Endothelial cell of umbilical vein (primary cell): Measurements from ENCODE around the gene SEZ6L2. TPM values are rescaled to one million over a fixed set of nuclear protein-coding genes. Genes with fewer than 3 reads are reported as not detected.

Source experiments
- BruUV-seq: library from RNA; stranded (reverse); fragments of 400-500 nt; replicated peaks from 2 replicates; lab custom pipeline; 2021; lab: Mats Ljungman, UMichigan
- CTCF ChIA-PET: fragments of 300-600, 350-600 bp; sonication (Branson Sonifier 250); formaldehyde crosslinking; loops from one replicate; lab custom pipeline; 2021; ENCODE audit warnings: antibody characterized with exemption, inconsistent platforms; lab: Charles Lee
- POLR2A ChIA-PET: fragments of 300-600, 350-600 bp; sonication (Branson Sonifier 250); formaldehyde crosslinking; loops from one replicate; lab custom pipeline; 2021; ENCODE audit warnings: antibody characterized with exemption, inconsistent platforms; lab: Charles Lee
- DNase-seq: peaks from one replicate; pipeline ENCODE4 v3.0.0-alpha.2; 2011; ENCODE audit warnings: low read depth, low spot score
- FAIRE-seq: peaks from 2 replicates; lab custom pipeline; 2011; peaks lifted over from hg19 to GRCh38; lab: Jason Lieb, UNC
- H2AFZ ChIP-seq: 2 replicates; pipeline ENCODE4 v1.6.0; 2012; ENCODE audit warnings: low read depth, low read length, control low read depth, inconsistent platforms
- H3K27ac ChIP-seq: 2 replicates; pipeline ENCODE4 v1.5.1; 2011; ENCODE audit warnings: low read depth, mild to moderate bottlenecking, control low read depth, low read length, moderate library complexity; ENCODE audit not compliant: insufficient read depth
- H3K27me3 ChIP-seq, 2 experiments: 2 replicates each; pipeline versions ENCODE4 v1.6.0 to v1.6.1; 2011; ENCODE audit warnings: low read length in 2 of 2, mixed read lengths in 1 of 2; ENCODE audit not compliant: control insufficient read depth in 2 of 2, insufficient read depth in 2 of 2
- H3K36me3 ChIP-seq, 2 experiments: 2 replicates in 1 of 2; 3 replicates in 1 of 2; pipeline ENCODE4 v1.5.1; 2011; ENCODE audit warnings: low read length in 2 of 2, mild to moderate bottlenecking in 1 of 2, moderate library complexity in 1 of 2; ENCODE audit not compliant: control insufficient read depth in 2 of 2, insufficient read depth in 2 of 2; ENCODE audit errors: extremely low read depth in 1 of 2
- H3K4me1 ChIP-seq: 3 replicates; pipeline ENCODE4 v1.5.1; 2011; ENCODE audit warnings: mild to moderate bottlenecking, low read length; ENCODE audit not compliant: control insufficient read depth, insufficient read depth; ENCODE audit errors: extremely low read depth
- H3K4me2 ChIP-seq: 2 replicates; pipeline ENCODE4 v1.6.1; 2011; ENCODE audit warnings: low read length, control low read depth, mixed read lengths; ENCODE audit not compliant: insufficient read depth
- H3K4me3 ChIP-seq, 3 experiments: fragments of 200-600 bp in 1 of 3; sonication (generic), shearing (Covaris generic) in 1 of 3; replicated peaks in 1 of 3; 2 replicates each; pipeline ENCODE4 v1.5.1; 2011 to 2016; ENCODE audit warnings: control low read depth in 3 of 3, low read length in 3 of 3, mild to moderate bottlenecking in 2 of 3, inconsistent platforms in 1 of 3, low read depth in 1 of 3, moderate library complexity in 1 of 3; ENCODE audit not compliant: insufficient read depth in 1 of 3
- H3K79me2 ChIP-seq: 2 replicates; pipeline ENCODE4 v1.6.0; 2012; ENCODE audit warnings: low read length, inconsistent platforms; ENCODE audit not compliant: control insufficient read depth, insufficient read depth
- H3K9ac ChIP-seq: replicated peaks from 2 replicates; pipeline ENCODE3; 2011; ENCODE audit warnings: low read length, control low read depth; ENCODE audit not compliant: insufficient read depth; ENCODE audit errors: extremely low read depth
- H3K9me1 ChIP-seq: replicated peaks from 3 replicates; pipeline ENCODE4 v1.6.0; 2011; ENCODE audit warnings: mild to moderate bottlenecking, low read length; ENCODE audit not compliant: control insufficient read depth, insufficient read depth; ENCODE audit errors: extremely low read depth
- H3K9me3 ChIP-seq: replicated peaks from 2 replicates; pipeline ENCODE4 v1.5.1; 2012; ENCODE audit warnings: low read length, inconsistent platforms; ENCODE audit not compliant: control insufficient read depth, insufficient read depth
- H4K20me1 ChIP-seq: replicated peaks from 2 replicates; pipeline ENCODE3; 2011; ENCODE audit warnings: mild to moderate bottlenecking, low read length; ENCODE audit not compliant: control insufficient read depth, insufficient read depth; ENCODE audit errors: extremely low read depth
- EZH2 ChIP-seq: IDR thresholded peaks from 2 replicates; pipeline ENCODE4 v1.6.1; 2012; ENCODE audit warnings: borderline replicate concordance, low read depth, mild to moderate bottlenecking, moderate library complexity, low read length, inconsistent platforms; ENCODE audit not compliant: severe bottlenecking
- FOS ChIP-seq: IDR thresholded peaks from 2 replicates; pipeline ENCODE4 v1.6.1; 2011; ENCODE audit warnings: mild to moderate bottlenecking, low read length, moderate library complexity, borderline replicate concordance; ENCODE audit not compliant: insufficient read depth
- GATA2 ChIP-seq: IDR thresholded peaks from 2 replicates; pipeline ENCODE4 v1.7.0; 2011; ENCODE audit warnings: low read depth, mild to moderate bottlenecking, moderate library complexity, mixed read lengths, low read length; ENCODE audit not compliant: insufficient read length, insufficient read depth
- JUN ChIP-seq: IDR thresholded peaks from 2 replicates; pipeline ENCODE4 v1.6.1; 2011; ENCODE audit warnings: borderline replicate concordance, low read depth; ENCODE audit not compliant: insufficient read length, insufficient read depth
- MYC ChIP-seq: IDR thresholded peaks from one replicate; pipeline ENCODE4 v1.6.1; 2011; ENCODE audit warnings: mild to moderate bottlenecking, low read depth, low read length
- POLR2A ChIP-seq: IDR thresholded peaks from 2 replicates; pipeline ENCODE4 v1.6.1; 2012; ENCODE audit warnings: low read depth, mild to moderate bottlenecking, control low read depth, low read length
- POLR2AphosphoS5 ChIP-seq: IDR thresholded peaks from 2 replicates; pipeline ENCODE4 v1.6.1; 2012; ENCODE audit warnings: low read depth, mild to moderate bottlenecking, control low read depth, low read length, moderate library complexity; ENCODE audit not compliant: insufficient read depth
- dilution Hi-C: fragments of 300-500 bp; cut with MboI; formaldehyde crosslinking; loops from one replicate; pipeline ENCODE4 v1.15.0; 2019; ENCODE audit warnings: low sequenced_read_pairs; ENCODE audit not compliant: extremely low pct_ligation_motif_present
- intact Hi-C: fragments of 100-400 bp; cut with micrococcal nuclease; formaldehyde crosslinking; loops from one replicate; pipeline ENCODE4 v1.10.0; 2022
- polyA plus RNA-seq, 4 experiments: library from polyadenylated mRNA; depleted of rRNA in 3 of 4; stranded (reverse) in 3 of 4; unstranded in 1 of 4; fragments of >200 nt; gene quantifications; 2 replicates each; pipeline versions ENCODE4 v1.2.1 to v1.2.3, GENCODE V29; 2011 to 2012; ENCODE audit warnings: missing spikeins in 1 of 4
- total RNA-seq: library from RNA; stranded (reverse); gene quantifications from 2 replicates; pipeline ENCODE4 v1.2.3, GENCODE V29; 2021
- TF ChIP-seq, protein P1 (sequence below): IDR thresholded peaks from 2 replicates; pipeline ENCODE4 v1.6.1; 2011; ENCODE audit not compliant: insufficient read depth, insufficient read length
- TF ChIP-seq, protein P2 (sequence below), 2 donors: IDR thresholded peaks; 1 replicate in 1 of 2; 2 replicates in 1 of 2; pipeline ENCODE4 v1.5.1; 2011; ENCODE audit warnings: low read length in 2 of 2, mild to moderate bottlenecking in 2 of 2, moderate library complexity in 2 of 2, control low read depth in 1 of 2, inconsistent platforms in 1 of 2, low read depth in 1 of 2; ENCODE audit not compliant: insufficient read depth in 1 of 2; ENCODE audit errors: extremely low read depth in 1 of 2

Gene SEZ6L2
- total and polyA plus RNA-seq, 2 donors (not counting 3 experiments of a cell fraction or from before 2014, with no cell fraction given), result 2.4 to 4.5 TPM

DNA sequence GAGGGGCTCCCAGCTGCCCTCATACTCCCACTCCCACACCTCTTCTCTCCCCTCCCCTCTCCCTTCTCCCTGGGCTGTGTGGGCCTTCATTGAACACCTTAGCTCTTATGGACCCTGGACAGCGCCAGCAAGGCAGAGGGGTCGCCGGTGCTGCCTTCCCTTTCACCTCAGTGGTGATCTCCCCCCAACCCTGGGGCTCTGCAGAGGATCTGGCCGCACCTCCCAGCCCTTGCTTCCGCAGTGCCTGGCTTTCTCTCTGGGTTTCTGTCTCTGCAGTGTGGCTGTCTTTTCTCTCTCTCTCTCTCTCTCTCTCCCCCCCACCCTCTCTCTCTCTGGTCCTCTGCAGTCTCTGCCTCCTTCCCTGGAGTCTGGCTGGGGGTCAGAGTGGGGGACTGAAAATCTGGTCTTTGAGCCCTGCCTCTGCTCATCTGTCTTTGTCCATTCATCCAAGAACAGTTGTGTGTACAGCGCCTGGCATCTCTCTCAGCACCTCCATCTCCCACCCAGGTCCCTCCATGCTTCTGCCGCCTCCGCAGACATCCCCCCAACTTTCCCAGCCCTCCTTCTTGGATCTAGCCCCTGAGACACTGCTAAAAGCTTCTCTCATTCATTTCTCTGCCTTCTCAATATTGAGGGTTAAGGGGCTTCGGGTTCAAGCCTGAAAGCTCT lies 1.1 kb downstream of the SEZ6L2 start:
- no peak for TF ChIP-seq FOS
- no peak for TF ChIP-seq POLR2A
- TF ChIP-seq GATA2, result no peak
- Histone ChIP-seq H3K27ac (no peak overlapping the region), H2AFZ (no peak overlapping the region), H3K9me1 (no peaks in the 10 kb centered on the region), H3K79me2 (no peaks in the 10 kb centered on the region), H3K4me2 (no peak overlapping the region), H3K4me3 (peak overlapping the region in 1 of 3 experiments; percentile 31), H4K20me1 (no peaks in the 10 kb centered on the region), H3K9ac (no peak overlapping the region), H3K27me3 (peaks cover 5 to 8% of the 10 kb centered on the region in 2 experiments), H3K4me1 (peaks cover 5% of the 10 kb centered on the region), H3K9me3 (no peaks in the 10 kb centered on the region), H3K36me3 (no peaks in the 10 kb centered on the region)
- DNase-seq, result no peak
- POLR2A ChIA-PET, result no interaction called here
- CTCF ChIA-PET, result interaction anchor here (0.7 kb wide), 1 partner anchor 153 kb away, joined by 3 read pairs; no protein-coding TSS in a partner anchor
- BruUV-seq, result no TSS peak
- intact Hi-C loops, result no loop called here
- no peak for FAIRE-seq
- dilution Hi-C loops, result no loop called here

DNA sequence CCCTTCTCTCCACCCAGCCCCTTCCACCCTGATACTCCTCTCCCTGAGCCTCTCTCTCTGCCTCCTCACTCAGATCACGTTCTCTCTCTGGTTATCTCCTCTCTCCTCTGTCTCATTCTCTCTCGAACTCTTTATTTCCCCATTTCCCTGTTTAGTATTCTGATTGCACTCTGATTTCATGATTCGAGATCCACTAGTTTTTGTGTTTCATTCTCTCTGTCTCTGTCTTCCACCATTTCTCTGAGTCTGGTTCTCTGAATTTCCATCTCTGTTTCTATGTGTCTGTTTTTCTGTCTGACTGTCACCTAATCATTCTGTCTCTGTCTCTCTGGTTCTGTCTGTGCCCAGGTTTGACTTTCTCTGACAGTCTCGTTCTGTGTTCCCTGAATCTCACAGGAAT lies 2.0 kb downstream of the SEZ6L2 start:
- intact Hi-C loops, result no loop called here
- H3K27me3 ChIP-seq, result peaks cover 5 to 8% of the 10 kb centered on the region in 2 experiments
- ChIA-PET CTCF (no interaction called here), POLR2A (no interaction called here)
- no peaks in the 10 kb centered on the region for H3K9me1 ChIP-seq
- H3K27ac ChIP-seq, result no peak overlapping the region
- H3K4me1 ChIP-seq, result peaks cover 5% of the 10 kb centered on the region
- H2AFZ ChIP-seq, result no peak overlapping the region
- DNase-seq, result no peak
- dilution Hi-C loops, result no loop called here
- FAIRE-seq, result no peak
- no peaks in the 10 kb centered on the region for H3K79me2 ChIP-seq
- TF ChIP-seq, protein P1, sequence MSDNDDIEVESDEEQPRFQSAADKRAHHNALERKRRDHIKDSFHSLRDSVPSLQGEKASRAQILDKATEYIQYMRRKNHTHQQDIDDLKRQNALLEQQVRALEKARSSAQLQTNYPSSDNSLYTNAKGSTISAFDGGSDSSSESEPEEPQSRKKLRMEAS, result no peak
- no peak for TF ChIP-seq GATA2
- TF ChIP-seq, protein P2, sequence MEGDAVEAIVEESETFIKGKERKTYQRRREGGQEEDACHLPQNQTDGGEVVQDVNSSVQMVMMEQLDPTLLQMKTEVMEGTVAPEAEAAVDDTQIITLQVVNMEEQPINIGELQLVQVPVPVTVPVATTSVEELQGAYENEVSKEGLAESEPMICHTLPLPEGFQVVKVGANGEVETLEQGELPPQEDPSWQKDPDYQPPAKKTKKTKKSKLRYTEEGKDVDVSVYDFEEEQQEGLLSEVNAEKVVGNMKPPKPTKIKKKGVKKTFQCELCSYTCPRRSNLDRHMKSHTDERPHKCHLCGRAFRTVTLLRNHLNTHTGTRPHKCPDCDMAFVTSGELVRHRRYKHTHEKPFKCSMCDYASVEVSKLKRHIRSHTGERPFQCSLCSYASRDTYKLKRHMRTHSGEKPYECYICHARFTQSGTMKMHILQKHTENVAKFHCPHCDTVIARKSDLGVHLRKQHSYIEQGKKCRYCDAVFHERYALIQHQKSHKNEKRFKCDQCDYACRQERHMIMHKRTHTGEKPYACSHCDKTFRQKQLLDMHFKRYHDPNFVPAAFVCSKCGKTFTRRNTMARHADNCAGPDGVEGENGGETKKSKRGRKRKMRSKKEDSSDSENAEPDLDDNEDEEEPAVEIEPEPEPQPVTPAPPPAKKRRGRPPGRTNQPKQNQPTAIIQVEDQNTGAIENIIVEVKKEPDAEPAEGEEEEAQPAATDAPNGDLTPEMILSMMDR (IDR thresholded peaks at IDR 0.05; ENCODE audit: extremely low read depth in 1 of 2, insufficient read depth in 1 of 2, low read depth in 1 of 2, low read length in 2 of 2), result no peak
- no peak for TF ChIP-seq POLR2AphosphoS5
- no peak for TF ChIP-seq EZH2
- no peak for TF ChIP-seq JUN
- no peak for TF ChIP-seq POLR2A
- no peak for TF ChIP-seq FOS
- no peak for TF ChIP-seq MYC
- no peak overlapping the region for H3K4me3 ChIP-seq
- no peak overlapping the region for H3K4me2 ChIP-seq
- no TSS peak for BruUV-seq
- no peaks in the 10 kb centered on the region for H4K20me1 ChIP-seq
- no peaks in the 10 kb centered on the region for H3K9me3 ChIP-seq
- H3K36me3 ChIP-seq, result no peaks in the 10 kb centered on the region
- H3K9ac ChIP-seq, result no peak overlapping the region
